Glutamatergic neuron (in vitro differentiated cells): ENCODE data around the gene AMER2. TPM values are rescaled to one million over a fixed set of nuclear protein-coding genes. Genes with fewer than 3 reads are reported as not detected.

ENCODE experiments used
- DNase-seq: peaks from one replicate; pipeline ENCODE4 v3.0.0; 2022
- H3K27ac Mint-ChIP-seq: one replicate; pipeline ENCODE4 v1.8.0; 2020; ENCODE audit warnings: mild to moderate bottlenecking, mixed read lengths, inconsistent platforms; ENCODE audit not compliant: unreplicated experiment
- H3K27me3 Mint-ChIP-seq: one replicate; pipeline ENCODE4 v1.8.0; 2020; ENCODE audit warnings: mild to moderate bottlenecking, moderate library complexity, mixed read lengths, inconsistent platforms; ENCODE audit not compliant: unreplicated experiment
- H3K36me3 Mint-ChIP-seq: one replicate; pipeline ENCODE4 v1.8.0; 2020; ENCODE audit warnings: mild to moderate bottlenecking, mixed read lengths, inconsistent platforms; ENCODE audit not compliant: unreplicated experiment
- H3K4me1 Mint-ChIP-seq: one replicate; pipeline ENCODE4 v1.8.0; 2020; ENCODE audit warnings: mild to moderate bottlenecking, low read depth, mixed read lengths, inconsistent platforms; ENCODE audit not compliant: unreplicated experiment
- H3K4me3 Mint-ChIP-seq: one replicate; pipeline ENCODE4 v1.8.0; 2020; ENCODE audit warnings: mild to moderate bottlenecking, mixed read lengths, inconsistent platforms; ENCODE audit not compliant: unreplicated experiment
- H3K9me3 Mint-ChIP-seq: one replicate; pipeline ENCODE4 v1.8.0; 2020; ENCODE audit warnings: mild to moderate bottlenecking, moderate library complexity, mixed read lengths, inconsistent platforms; ENCODE audit not compliant: unreplicated experiment
- total RNA-seq: library from RNA; stranded (reverse); fragmentation: NEBNext Ultra II Directional; extraction: Animal tissue kit (Norgen Biotek cat#: 25700); gene quantifications from one replicate; pipeline ENCODE4 v1.2.1, GENCODE V29; 2021; ENCODE audit not compliant: unreplicated experiment
- TF ChIP-seq, protein P1 (sequence below): fragments of 200-600 bp; sonication (generic); IDR thresholded peaks from one replicate; pipeline ENCODE4 v1.5.0; 2021; ENCODE audit not compliant: partially characterized antibody, unreplicated experiment

AMER2 gene
- total RNA-seq, 1 donor from 2014 or later, result 1.5 TPM

DNA sequence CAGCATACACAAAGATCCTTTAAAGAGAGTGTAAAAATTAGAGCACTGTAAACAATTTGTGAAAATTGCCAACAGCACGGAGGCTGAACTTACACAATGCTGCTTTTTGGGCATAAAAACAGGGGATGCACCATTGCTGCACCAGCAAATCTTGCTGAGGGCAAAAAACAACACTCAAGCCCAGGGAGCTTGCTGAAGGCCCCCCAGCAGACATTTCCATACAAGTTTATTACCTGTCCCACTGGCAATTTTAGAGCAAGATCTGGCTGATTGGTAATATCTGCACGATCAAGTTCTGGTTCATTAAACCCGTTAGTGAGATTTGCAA, 34.3 kb downstream of the AMER2 start:
- TF ChIP-seq, protein P1, sequence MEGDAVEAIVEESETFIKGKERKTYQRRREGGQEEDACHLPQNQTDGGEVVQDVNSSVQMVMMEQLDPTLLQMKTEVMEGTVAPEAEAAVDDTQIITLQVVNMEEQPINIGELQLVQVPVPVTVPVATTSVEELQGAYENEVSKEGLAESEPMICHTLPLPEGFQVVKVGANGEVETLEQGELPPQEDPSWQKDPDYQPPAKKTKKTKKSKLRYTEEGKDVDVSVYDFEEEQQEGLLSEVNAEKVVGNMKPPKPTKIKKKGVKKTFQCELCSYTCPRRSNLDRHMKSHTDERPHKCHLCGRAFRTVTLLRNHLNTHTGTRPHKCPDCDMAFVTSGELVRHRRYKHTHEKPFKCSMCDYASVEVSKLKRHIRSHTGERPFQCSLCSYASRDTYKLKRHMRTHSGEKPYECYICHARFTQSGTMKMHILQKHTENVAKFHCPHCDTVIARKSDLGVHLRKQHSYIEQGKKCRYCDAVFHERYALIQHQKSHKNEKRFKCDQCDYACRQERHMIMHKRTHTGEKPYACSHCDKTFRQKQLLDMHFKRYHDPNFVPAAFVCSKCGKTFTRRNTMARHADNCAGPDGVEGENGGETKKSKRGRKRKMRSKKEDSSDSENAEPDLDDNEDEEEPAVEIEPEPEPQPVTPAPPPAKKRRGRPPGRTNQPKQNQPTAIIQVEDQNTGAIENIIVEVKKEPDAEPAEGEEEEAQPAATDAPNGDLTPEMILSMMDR, result no peak
- Mint-ChIP-seq H3K27me3 (peaks cover 2% of the 10 kb centered on the region), H3K4me3 (no peak overlapping the region), H3K36me3 (peaks cover 14% of the 10 kb centered on the region), H3K9me3 (peaks cover 4% of the 10 kb centered on the region), H3K27ac (no peak overlapping the region), H3K4me1 (peaks cover 4% of the 10 kb centered on the region)
- no peak for DNase-seq

GRCh38 chr13:25136880-25137787, 35.0 kb downstream of the AMER2 start:
- no peak for DNase-seq

DNA sequence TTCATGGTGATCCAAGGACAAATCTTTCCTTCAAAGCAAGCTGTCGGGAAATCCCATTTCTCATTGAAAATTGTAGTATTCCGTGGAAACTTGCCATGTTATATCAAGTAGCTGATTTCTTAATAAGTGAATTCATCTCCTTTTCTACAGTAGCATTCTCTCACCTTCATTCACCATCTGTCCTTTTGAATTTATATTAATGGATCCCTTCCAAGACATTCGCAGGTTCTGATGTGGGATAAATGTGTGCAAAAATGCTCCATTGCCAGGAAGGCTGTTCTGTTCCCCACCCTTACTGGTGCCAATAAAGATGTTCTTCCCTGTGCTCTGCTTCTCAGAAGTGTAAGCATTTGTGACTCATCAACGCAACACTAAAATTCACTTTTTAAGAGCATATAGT, 36.2 kb downstream of the AMER2 start:
- peaks cover 8% of the 10 kb centered on the region for H3K36me3 Mint-ChIP-seq
- no peak for DNase-seq
- no peak overlapping the region for H3K4me3 Mint-ChIP-seq
- peaks cover 3% of the 10 kb centered on the region for H3K9me3 Mint-ChIP-seq
- peaks cover 6% of the 10 kb centered on the region for H3K4me1 Mint-ChIP-seq
- no peak overlapping the region for H3K27ac Mint-ChIP-seq
- TF ChIP-seq, protein P1, result no peak
- peaks cover 2% of the 10 kb centered on the region for H3K27me3 Mint-ChIP-seq

More at GRCh38 chr13:25136880-25137787, 35.0 kb downstream of the AMER2 start:
- no peak overlapping the region for H3K27ac Mint-ChIP-seq
- peaks cover 2% of the 10 kb centered on the region for H3K27me3 Mint-ChIP-seq
- no peak overlapping the region for H3K4me3 Mint-ChIP-seq
- peaks cover 14% of the 10 kb centered on the region for H3K36me3 Mint-ChIP-seq
- peaks cover 4% of the 10 kb centered on the region for H3K9me3 Mint-ChIP-seq
- peaks cover 4% of the 10 kb centered on the region for H3K4me1 Mint-ChIP-seq
- TF ChIP-seq, protein P1, result no peak

- H3K27me3 Mint-ChIP-seq, result no peaks in the 10 kb centered on the region
- peaks cover 6% of the 10 kb centered on the region for H3K4me1 Mint-ChIP-seq
- no peak overlapping the region for H3K27ac Mint-ChIP-seq
- no peak for DNase-seq
- TF ChIP-seq, protein P1, result no peak
- peaks cover 8% of the 10 kb centered on the region for H3K36me3 Mint-ChIP-seq
- H3K4me3 Mint-ChIP-seq, result no peak overlapping the region
- peaks cover 3% of the 10 kb centered on the region for H3K9me3 Mint-ChIP-seq
Measured at GRCh38 chr13:25132751-25133390, 39.2 kb downstream of the AMER2 start.
